ENCODE results near the gene MAP6.

DNA sequence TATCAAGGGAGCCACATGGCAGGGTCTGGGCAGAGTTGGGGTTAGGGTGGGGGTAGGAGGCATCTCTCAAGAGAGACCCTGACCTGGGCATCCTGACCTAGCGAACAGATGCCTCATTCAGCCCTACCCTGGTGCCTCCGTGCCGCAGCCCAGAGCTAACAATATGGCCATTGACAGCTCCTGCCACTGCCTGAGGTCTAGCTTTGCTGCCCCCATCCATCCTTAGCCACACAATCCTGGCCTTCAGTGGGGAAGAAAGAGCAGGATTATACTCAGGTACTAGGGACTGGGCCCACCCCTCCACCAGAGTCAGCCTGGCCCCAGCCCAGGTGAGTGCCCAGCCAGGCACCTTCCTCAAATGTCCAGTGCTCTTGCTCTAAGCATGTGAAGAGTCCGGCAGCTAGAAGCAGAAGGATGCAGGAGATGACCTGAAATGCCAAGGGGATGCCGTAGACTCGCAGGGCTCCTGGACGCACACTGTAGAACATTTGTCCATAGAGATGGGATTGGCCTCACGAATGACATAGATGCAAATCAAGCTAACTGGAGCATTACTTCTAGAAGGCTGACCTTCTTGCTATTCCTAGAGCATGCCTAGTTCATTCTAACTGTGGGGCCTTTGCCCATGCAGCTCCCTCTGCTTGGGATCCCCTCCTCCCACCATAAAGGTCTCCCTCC is 120.1 kb downstream of the MAP6 start:
- TF ChIP-seq CTCF (IDR thresholded peaks at IDR 0.05; ENCODE audit: low read depth, low read length) (no peak), POLR2A (IDR thresholded peaks at IDR 0.05; ENCODE audit: extremely low read depth, insufficient read length) (no peak), MAX (IDR thresholded peaks at IDR 0.05; ENCODE audit: low read depth, low read length) (no peak), MYC (IDR thresholded peaks at IDR 0.05; ENCODE audit: low read depth, low read length) (no peak)

Data from NB4 (cell line).